HepG2 (cell line): ENCODE results near the gene RNF4. TPM values are rescaled to one million over a fixed set of nuclear protein-coding genes. Genes with fewer than 3 reads are reported as not detected.
A peak's percentile ranks its signal among the peaks of the same experiment; 100 is the strongest.

Experiments used
- ATAD3A ChIP-seq: sonication (generic); formaldehyde crosslinking; IDR thresholded peaks from 2 replicates; pipeline ENCODE4 v1.4.0; 2020; ENCODE audit warnings: missing genetic modification reagents
- CREB1 ChIP-seq, 2 experiments: fragments of 450-650 bp in 1 of 2; IDR thresholded peaks; 2 replicates each; pipeline ENCODE4 v1.6.1; 2016 to 2017; ENCODE audit warnings: control low read depth in 1 of 2, mild to moderate bottlenecking in 1 of 2, missing compliant biosample characterization in 1 of 2, missing genetic modification characterization in 1 of 2
- HDAC1 ChIP-seq: sonication (generic); formaldehyde crosslinking; IDR thresholded peaks from 2 replicates; pipeline ENCODE4 v1.5.1; 2020; ENCODE audit warnings: mild to moderate bottlenecking, missing genetic modification reagents
- ISX ChIP-seq: sonication (generic); formaldehyde crosslinking; conservative IDR thresholded peaks from 2 replicates; pipeline ENCODE4 v1.5.0; 2020; ENCODE audit warnings: missing genetic modification reagents
- MED13 ChIP-seq: sonication (generic); formaldehyde crosslinking; IDR thresholded peaks from 2 replicates; pipeline ENCODE4 v1.5.0; 2020; ENCODE audit warnings: missing genetic modification reagents
- MEF2D ChIP-seq: sonication (generic); formaldehyde crosslinking; IDR thresholded peaks from 2 replicates; pipeline ENCODE4 v1.5.1; 2020; ENCODE audit warnings: mild to moderate bottlenecking, missing genetic modification reagents
- MYC ChIP-seq: sonication (generic); formaldehyde crosslinking; IDR thresholded peaks from 2 replicates; pipeline ENCODE4 v1.9.0; 2021; ENCODE audit warnings: missing genetic modification reagents, borderline replicate concordance
- PHF20 ChIP-seq: sonication (generic); formaldehyde crosslinking; IDR thresholded peaks from 2 replicates; pipeline ENCODE4 v1.5.0; 2020; ENCODE audit warnings: mild to moderate bottlenecking, missing genetic modification reagents
- POLR2AphosphoS2 ChIP-seq: IDR thresholded peaks from 2 replicates; pipeline ENCODE4 v1.6.1; 2011; ENCODE audit warnings: low read depth, low read length, improper control_type of control experiment
- RFX1 ChIP-seq: fragments of 450-650 bp; IDR thresholded peaks from 2 replicates; pipeline ENCODE4 v1.6.1; 2017
- RORA ChIP-seq: sonication (generic); formaldehyde crosslinking; IDR thresholded peaks from 2 replicates; pipeline ENCODE4 v1.5.0; 2020; ENCODE audit warnings: mild to moderate bottlenecking, missing genetic modification reagents, moderate library complexity
- SALL1 ChIP-seq: sonication (generic); formaldehyde crosslinking; IDR thresholded peaks from 2 replicates; pipeline ENCODE4 v1.8.0; 2022; ENCODE audit warnings: mild to moderate bottlenecking, missing genetic modification reagents
- SMARCC2 ChIP-seq: fragments of 450-650 bp; IDR thresholded peaks from 2 replicates; pipeline ENCODE4 v1.6.1; 2017; ENCODE audit warnings: antibody characterized with exemption, mild to moderate bottlenecking
- SOX6 ChIP-seq, 2 experiments: fragments of 450-650 bp in 1 of 2; sonication (generic) in 1 of 2; formaldehyde crosslinking in 1 of 2; IDR thresholded peaks; 2 replicates each; pipeline versions ENCODE4 v1.4.0 to v1.6.1; 2017 to 2020; ENCODE audit warnings: antibody characterized with exemption in 1 of 2, mild to moderate bottlenecking in 1 of 2, missing genetic modification reagents in 1 of 2
- TBL1XR1 ChIP-seq: fragments of 150-350 bp; IDR thresholded peaks from 2 replicates; pipeline ENCODE4 v1.6.1; 2014; ENCODE audit warnings: borderline replicate concordance, low read length; ENCODE audit not compliant: partially characterized antibody
- TEAD3 ChIP-seq: optimal IDR thresholded peaks from 2 replicates; pipeline ENCODE3; 2016; ENCODE audit warnings: borderline replicate concordance
- U2AF1 ChIP-seq: fragments of 200-400 bp; formaldehyde crosslinking; optimal IDR thresholded peaks from 2 replicates; pipeline ENCODE3; 2017; ENCODE audit warnings: mild to moderate bottlenecking, low read depth, low read length
- YEATS4 ChIP-seq: sonication (generic); formaldehyde crosslinking; IDR thresholded peaks from 2 replicates; pipeline ENCODE4 v1.4.0; 2020; ENCODE audit warnings: missing genetic modification reagents, borderline replicate concordance
- ZFX ChIP-seq: sonication (generic); formaldehyde crosslinking; IDR thresholded peaks from 2 replicates; pipeline ENCODE4 v1.4.0; 2020; ENCODE audit warnings: mild to moderate bottlenecking, low read depth, missing genetic modification reagents, moderate library complexity
- ZMAT3 ChIP-seq: sonication (generic); formaldehyde crosslinking; conservative IDR thresholded peaks from 2 replicates; pipeline ENCODE4 v1.7.0; 2021; ENCODE audit warnings: missing genetic modification reagents
- ZNF232 ChIP-seq: sonication (generic); formaldehyde crosslinking; IDR thresholded peaks from 2 replicates; pipeline ENCODE4 v1.4.0; 2020; ENCODE audit warnings: missing genetic modification reagents, borderline replicate concordance
- ZNF263 ChIP-seq: sonication (generic); formaldehyde crosslinking; IDR thresholded peaks from 2 replicates; pipeline ENCODE4 v1.4.0; 2020; ENCODE audit warnings: missing genetic modification reagents
- ZNF430 ChIP-seq: sonication (generic); formaldehyde crosslinking; IDR thresholded peaks from 2 replicates; pipeline ENCODE4 v1.9.0; 2021; ENCODE audit warnings: mild to moderate bottlenecking, missing genetic modification reagents
- ZNF572 ChIP-seq: sonication (generic); formaldehyde crosslinking; IDR thresholded peaks from 2 replicates; pipeline ENCODE4 v1.5.1; 2020; ENCODE audit warnings: mild to moderate bottlenecking, missing genetic modification reagents
- polyA plus RNA-seq, 8 experiments: library from polyadenylated mRNA; depleted of rRNA in 3 of 8; stranded (reverse) in 7 of 8; unstranded in 1 of 8; fragments of >200 nt; fragmentation: Illumina TruSeq in 4 of 8; extraction: Trizol in 4 of 8; gene quantifications; 2 replicates each; pipeline versions ENCODE4 v1.2.1 to v1.2.3, GENCODE V29; 2011 to 2016; ENCODE audit warnings: low read depth in 4 of 8, missing spikeins in 1 of 8, mixed read lengths in 1 of 8; ENCODE audit not compliant: insufficient read depth in 1 of 8
- total RNA-seq, 5 experiments: library from RNA; depleted of rRNA; stranded (reverse); fragments of >200 nt; fragmentation: Illumina TruSeq; extraction: Trizol; gene quantifications; 2 replicates each; pipeline ENCODE4 v1.2.3, GENCODE V29; 2016; ENCODE audit warnings: low read depth in 1 of 5
- TF ChIP-seq, protein P1 (sequence below): fragments of 450-650 bp; IDR thresholded peaks from 2 replicates; pipeline ENCODE4 v1.6.1; 2016
- TF ChIP-seq, protein P2 (sequence below): IDR thresholded peaks from 2 replicates; pipeline ENCODE4 v1.6.1; 2018; ENCODE audit warnings: missing genetic modification reagents
- TF ChIP-seq, protein P3 (sequence below): sonication (generic); formaldehyde crosslinking; IDR thresholded peaks from 2 replicates; pipeline ENCODE4 v1.4.0; 2020; ENCODE audit warnings: missing genetic modification reagents, borderline replicate concordance

The RNF4 gene
- total and polyA plus RNA-seq, 2 of the 13 experiments (the other 11 are each of a cell fraction or from before 2014, with no cell fraction given): 38.1 to 45.1 TPM

DNA sequence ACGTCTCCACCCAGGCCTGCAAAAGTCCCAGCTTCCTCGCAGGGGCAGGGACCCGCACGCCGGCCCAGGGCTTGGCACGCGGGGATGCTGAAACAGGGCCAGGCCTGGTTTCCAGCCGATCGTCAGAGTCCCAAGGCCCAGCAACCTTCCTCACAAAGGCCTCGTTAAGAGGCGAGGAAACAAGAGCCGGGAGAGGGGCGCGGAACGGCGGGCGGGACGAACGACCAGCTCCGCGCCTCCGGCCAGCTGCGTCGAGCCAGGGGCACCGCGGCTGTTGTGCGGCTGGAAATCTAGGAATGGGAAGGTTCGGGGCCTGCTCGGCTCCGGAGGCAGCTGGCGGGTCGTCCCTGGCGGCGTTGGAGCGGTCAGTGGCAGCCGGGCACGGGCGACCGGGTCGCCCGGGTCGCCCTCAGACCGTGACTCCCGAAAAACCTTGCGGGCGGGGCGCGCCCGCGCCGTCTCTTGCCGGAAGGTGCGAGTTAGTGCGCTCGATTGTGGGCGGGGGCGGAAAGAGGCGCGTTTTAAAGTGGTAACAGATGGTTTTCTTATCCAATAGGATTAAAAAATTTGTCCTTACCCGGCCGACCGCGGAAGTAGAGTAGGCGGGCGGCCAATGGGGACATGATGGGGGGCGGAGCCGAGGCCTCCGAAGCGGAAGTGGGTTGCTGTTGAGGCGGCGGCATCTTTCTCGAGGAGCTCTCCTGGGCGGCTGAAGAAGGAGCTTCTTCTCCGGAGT, at the start of gene RNF4 (continued):
- peak; percentile 51; the same call in 1 of the 2 replicates for TF ChIP-seq CREB1 (IDR thresholded peaks at IDR 0.05)
- TF ChIP-seq CREB1 (CRISPR knock-in tag; IDR thresholded peaks at IDR 0.05): no peak; the same call in 1 of the 2 replicates
- TF ChIP-seq, protein P1, sequence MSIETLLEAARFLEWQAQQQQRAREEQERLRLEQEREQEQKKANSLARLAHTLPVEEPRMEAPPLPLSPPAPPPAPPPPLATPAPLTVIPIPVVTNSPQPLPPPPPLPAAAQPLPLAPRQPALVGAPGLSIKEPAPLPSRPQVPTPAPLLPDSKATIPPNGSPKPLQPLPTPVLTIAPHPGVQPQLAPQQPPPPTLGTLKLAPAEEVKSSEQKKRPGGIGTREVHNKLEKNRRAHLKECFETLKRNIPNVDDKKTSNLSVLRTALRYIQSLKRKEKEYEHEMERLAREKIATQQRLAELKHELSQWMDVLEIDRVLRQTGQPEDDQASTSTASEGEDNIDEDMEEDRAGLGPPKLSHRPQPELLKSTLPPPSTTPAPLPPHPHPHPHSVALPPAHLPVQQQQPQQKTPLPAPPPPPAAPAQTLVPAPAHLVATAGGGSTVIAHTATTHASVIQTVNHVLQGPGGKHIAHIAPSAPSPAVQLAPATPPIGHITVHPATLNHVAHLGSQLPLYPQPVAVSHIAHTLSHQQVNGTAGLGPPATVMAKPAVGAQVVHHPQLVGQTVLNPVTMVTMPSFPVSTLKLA: no peak
- TF ChIP-seq MED13 (CRISPR knock-in tag): no peak
- TF ChIP-seq TEAD3: no peak
- TF ChIP-seq, protein P2, sequence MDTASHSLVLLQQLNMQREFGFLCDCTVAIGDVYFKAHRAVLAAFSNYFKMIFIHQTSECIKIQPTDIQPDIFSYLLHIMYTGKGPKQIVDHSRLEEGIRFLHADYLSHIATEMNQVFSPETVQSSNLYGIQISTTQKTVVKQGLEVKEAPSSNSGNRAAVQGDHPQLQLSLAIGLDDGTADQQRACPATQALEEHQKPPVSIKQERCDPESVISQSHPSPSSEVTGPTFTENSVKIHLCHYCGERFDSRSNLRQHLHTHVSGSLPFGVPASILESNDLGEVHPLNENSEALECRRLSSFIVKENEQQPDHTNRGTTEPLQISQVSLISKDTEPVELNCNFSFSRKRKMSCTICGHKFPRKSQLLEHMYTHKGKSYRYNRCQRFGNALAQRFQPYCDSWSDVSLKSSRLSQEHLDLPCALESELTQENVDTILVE (CRISPR knock-in tag): peak; percentile 70; the same call in 1 of the 2 replicates
- peak; percentile 73 for TF ChIP-seq MYC (CRISPR knock-in tag)
- TF ChIP-seq ZNF430 (CRISPR knock-in tag): peak; percentile 45; the same call in 1 of the 2 replicates
- TF ChIP-seq ZMAT3 (CRISPR knock-in tag): no peak; the same call in 1 of the 2 replicates
- no peak; the same call in 1 of the 2 replicates for TF ChIP-seq MEF2D
- peak; percentile 92 for TF ChIP-seq ZNF232 (CRISPR knock-in tag)
- TF ChIP-seq ISX: peak; percentile 91
- TF ChIP-seq RFX1: no peak
- peak; percentile 56; the same call in 1 of the 2 replicates for TF ChIP-seq SALL1 (CRISPR knock-in tag)
- TF ChIP-seq, protein P3, sequence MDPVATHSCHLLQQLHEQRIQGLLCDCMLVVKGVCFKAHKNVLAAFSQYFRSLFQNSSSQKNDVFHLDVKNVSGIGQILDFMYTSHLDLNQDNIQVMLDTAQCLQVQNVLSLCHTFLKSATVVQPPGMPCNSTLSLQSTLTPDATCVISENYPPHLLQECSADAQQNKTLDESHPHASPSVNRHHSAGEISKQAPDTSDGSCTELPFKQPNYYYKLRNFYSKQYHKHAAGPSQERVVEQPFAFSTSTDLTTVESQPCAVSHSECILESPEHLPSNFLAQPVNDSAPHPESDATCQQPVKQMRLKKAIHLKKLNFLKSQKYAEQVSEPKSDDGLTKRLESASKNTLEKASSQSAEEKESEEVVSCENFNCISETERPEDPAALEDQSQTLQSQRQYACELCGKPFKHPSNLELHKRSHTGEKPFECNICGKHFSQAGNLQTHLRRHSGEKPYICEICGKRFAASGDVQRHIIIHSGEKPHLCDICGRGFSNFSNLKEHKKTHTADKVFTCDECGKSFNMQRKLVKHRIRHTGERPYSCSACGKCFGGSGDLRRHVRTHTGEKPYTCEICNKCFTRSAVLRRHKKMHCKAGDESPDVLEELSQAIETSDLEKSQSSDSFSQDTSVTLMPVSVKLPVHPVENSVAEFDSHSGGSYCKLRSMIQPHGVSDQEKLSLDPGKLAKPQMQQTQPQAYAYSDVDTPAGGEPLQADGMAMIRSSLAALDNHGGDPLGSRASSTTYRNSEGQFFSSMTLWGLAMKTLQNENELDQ (CRISPR knock-in tag): no peak
- no peak for TF ChIP-seq ATAD3A
- TF ChIP-seq U2AF1: no peak
- no peak for TF ChIP-seq SOX6 (IDR thresholded peaks at IDR 0.05)
- TF ChIP-seq SOX6 (CRISPR knock-in tag; IDR thresholded peaks at IDR 0.05): no peak
- TF ChIP-seq TBL1XR1: no peak
- TF ChIP-seq YEATS4 (CRISPR knock-in tag): peak; percentile 87; the same call in 1 of the 2 replicates
- peak; percentile 63; the same call in 1 of the 2 replicates for TF ChIP-seq ZFX
- no peak for TF ChIP-seq SMARCC2
- no peak for TF ChIP-seq POLR2AphosphoS2
- TF ChIP-seq HDAC1 (CRISPR knock-in tag): peak; percentile 72; the same call in 1 of the 2 replicates
- TF ChIP-seq ZNF263 (CRISPR knock-in tag): peak; percentile 48; the same call in 1 of the 2 replicates
- no peak for TF ChIP-seq ZNF572 (CRISPR knock-in tag)
- peak; percentile 63; the same call in 1 of the 2 replicates for TF ChIP-seq PHF20 (CRISPR knock-in tag)
- no peak for TF ChIP-seq RORA (CRISPR knock-in tag)
